LoVo (cell line): ENCODE measurements around the gene ALDH1A2.
"Not testable (repeated sequence)": the region's sequence is repeated elsewhere in the genome, so short reads cannot be mapped to it uniquely, and the experiment has no call there.

Experiments
- DNase-seq: peaks from one replicate; pipeline ENCODE4 v3.0.0-alpha.2; 2016; ENCODE audit warnings: low spot score

The ALDH1A2 gene

DNA sequence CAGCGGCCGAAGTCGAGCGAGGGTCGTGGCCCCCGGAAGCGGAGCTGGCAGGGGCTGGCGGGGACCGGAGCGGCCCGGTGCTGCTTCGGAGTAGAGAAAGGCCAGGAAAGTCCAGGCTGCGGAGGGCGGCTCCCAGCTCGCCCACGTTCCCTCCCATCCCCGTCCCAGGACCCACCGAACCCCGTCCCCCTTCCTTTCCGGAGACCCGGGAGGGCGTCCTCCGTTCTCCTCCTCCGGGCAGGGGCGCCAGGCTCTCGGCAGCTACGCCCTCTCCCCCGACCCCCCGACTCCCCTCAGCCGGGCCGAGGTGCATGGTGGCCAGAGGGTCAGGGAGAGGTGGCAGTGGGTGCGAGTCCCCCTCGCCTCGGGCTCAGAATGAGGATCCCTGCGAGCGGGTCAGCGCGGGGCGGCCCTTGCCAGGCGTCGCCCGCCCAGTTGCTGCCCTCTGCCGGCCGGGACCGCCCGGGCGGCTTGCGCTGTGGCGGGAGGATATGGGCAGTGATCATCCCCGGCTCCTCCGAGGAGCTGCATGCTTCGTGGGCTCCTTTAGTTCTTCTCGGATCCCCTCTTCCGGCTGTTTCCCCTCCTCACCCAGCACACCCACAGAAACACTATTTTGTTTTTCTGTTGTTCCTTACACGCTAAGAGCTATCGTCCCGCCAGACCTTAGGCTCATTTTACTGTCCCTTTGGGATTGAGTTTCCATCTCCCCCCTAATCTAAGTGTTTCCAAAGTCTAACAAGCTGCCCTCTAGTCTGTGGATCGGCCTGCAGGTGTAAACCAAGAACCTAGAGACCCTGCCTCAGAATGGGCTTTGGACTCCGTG, 744 bp upstream of the ALDH1A2 start:
- peak; percentile 32 for DNase-seq

DNA sequence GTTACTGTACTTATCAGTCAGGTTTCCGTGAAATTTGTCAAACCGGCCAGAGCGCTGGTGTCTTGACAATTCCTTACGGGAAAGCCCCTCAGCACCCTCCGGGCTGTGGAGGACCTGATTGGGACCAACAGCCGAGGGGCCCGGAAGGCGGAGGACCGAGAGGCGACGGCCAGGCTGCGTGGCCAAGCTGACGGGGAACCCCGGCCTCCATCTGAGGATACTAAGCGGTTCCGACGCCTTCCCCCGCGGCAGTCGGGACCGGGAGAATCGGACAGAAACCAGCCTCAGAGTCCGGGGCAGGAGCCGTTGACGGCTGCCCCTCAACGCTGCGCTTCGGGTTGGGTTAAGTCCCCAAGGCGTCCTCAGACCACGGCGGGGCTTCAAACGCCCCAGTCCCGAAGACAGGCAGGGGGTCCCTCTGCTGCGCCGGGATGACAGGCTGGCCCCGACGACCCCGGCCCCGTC, 499 bp downstream of the ALDH1A2 start:
- no peak for DNase-seq

GRCh38 chr15:58064082-58064979, 1.2 kb downstream of the ALDH1A2 start:
- DNase-seq = no peak

- DNase-seq = no peak
Measured at GRCh38 chr15:58063614-58064013, 1.9 kb downstream of the ALDH1A2 start.

- DNase-seq = no peak
Measured at GRCh38 chr15:58062983-58063382, 2.5 kb downstream of the ALDH1A2 start.

DNA sequence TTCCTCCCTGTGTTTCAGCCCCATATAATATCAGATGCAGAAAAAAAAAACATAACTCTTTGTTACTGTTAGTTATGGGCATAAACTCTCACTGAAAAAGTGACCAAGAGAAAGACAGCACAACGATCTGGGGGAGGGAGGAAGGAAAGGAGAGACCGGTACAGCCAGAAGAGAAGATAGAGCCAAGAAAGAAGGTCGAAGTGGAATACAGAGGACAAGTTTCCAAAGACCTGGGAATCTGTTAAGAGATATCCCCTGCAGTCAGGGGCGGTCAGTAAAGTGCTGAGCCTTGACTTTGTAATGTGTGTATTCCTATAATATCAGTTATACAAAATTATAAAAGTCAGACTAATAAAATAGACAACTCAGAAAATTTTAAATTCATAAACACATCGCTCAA, 3.3 kb downstream of the ALDH1A2 start:
- no peak for DNase-seq

GRCh38 chr15:58060575-58060974, 4.9 kb downstream of the ALDH1A2 start:
- no peak for DNase-seq

DNA sequence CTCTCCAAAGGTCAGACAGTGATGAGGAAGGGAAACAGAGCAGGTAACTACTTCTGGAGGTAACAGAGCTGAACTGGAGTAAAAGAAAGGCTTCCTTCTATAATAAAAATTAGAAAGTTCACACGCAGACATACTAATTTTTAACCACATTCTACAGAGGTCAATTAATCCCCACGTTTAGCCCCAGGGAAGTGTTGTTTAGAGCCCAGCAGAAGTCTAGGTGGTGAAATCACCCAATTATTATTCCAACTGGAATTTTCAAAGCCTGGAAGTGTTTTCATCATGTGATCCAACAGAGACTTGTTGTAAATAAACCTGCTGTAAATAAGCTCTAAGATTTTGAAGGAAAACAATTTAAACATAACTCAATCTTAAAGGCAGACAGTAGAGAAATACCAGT, 6.8 kb downstream of the ALDH1A2 start:
- no peak for DNase-seq

DNA sequence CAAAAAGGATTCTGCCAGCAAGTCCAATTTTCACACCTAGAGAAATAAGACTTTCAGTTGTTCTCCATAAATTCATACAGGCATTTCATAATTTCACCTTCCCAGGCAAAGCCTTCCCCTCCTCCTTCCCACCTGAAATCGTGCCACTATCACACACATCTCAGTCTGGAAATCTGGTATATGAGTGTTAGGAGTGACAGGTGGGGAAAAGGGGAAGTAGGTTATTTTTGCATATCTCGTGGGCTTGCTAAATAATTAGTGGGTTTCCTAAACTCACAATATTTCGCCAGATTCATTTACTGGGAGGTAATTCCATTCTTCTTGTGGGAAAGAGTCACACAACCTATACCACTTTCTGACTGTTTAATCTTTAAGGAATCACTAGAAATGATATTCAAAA, 7.4 kb downstream of the ALDH1A2 start:
- no peak for DNase-seq

DNA sequence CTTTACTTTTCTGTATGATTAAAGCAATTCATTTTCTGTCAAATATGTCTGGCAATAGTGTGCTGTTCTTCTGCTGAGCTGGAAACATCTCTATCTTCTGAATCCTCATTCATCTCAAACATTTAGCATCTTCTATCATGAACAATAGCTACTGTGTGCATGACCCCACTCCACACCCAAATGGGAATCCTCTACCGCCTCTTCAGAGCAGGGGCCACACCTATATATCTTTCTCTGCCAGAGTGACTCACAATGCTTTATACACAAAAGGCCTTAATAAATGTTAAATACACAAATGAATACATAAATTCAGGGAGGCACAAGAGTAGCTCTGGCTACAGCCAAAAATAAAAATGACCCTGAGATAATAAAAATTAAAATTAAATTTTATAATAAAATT, 8.0 kb downstream of the ALDH1A2 start:
- no peak for DNase-seq

GRCh38 chr15:58056015-58056414, 9.5 kb downstream of the ALDH1A2 start:
- no peak for DNase-seq

DNA sequence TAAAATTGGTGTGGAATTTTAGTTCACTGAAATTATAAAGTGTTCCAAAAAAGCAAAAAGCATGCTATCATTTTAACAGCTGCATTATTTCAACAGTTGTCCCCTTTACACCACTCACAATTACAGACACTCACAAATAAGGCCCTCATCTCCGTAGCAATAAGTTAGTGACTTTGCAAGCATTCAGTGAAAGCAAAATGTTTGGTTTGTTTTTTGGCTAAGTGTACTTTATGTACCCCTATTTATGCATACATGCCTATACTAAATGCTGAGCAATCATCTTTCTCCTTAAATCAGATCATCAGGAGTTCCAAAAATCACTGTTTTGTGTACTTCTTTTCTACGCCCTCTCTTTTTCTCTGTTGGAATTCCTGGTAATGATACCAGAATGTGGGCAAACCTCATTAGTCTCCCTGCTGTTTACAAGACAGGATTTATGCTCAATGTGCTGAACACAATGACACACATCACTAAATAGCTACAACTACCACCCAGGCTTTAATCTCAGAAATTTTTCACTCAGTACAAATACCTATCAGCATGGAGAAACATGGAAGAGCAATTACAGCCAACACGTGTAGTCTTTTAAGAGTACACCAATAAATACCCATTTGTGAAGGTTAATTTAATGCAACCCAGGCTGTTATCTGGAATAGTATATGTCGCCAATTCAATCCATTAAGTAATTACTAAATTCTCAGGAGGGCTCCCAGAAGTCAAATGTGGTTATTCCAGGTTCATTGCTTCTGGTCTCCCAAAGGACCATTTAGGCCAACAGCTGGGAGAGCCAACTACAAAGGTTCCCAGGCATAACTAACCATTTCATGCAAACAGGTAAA, 12.0 kb downstream of the ALDH1A2 start:
- DNase-seq = no peak

- DNase-seq = no peak
Measured at GRCh38 chr15:58052334-58052733, 13.2 kb downstream of the ALDH1A2 start.

GRCh38 chr15:58049520-58050227, 15.8 kb downstream of the ALDH1A2 start:
- no peak for DNase-seq

- no peak for DNase-seq
Measured at GRCh38 chr15:58048261-58048660, 17.2 kb downstream of the ALDH1A2 start.

- DNase-seq = no peak
Measured at GRCh38 chr15:58047149-58047548, 18.4 kb downstream of the ALDH1A2 start.

GRCh38 chr15:58046467-58046866, 19.0 kb downstream of the ALDH1A2 start:
- no peak for DNase-seq

DNA sequence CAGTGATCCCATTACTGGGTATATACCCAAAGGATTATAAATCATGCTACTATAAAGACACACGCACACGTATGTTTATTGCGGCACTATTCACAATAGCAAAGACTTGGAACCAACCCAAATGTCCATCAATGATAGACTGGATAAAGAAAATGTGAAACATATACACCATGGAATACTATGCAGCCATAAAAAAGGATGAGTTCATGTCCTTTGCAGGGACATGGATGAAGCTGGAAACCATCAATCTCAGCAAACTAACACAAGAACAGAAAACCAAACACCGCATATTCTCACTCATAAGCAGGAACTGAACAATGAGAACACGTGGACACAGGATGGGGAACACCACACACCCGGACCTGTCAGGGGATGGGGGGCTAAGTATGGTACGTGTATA, 20.1 kb downstream of the ALDH1A2 start:
- not testable (repeated sequence) for DNase-seq

GRCh38 chr15:58044551-58044950, 21.0 kb downstream of the ALDH1A2 start:
- DNase-seq = no peak

- DNase-seq = peak; percentile 46
Measured at GRCh38 chr15:58043192-58043903, 22.2 kb downstream of the ALDH1A2 start.

- DNase-seq = no peak
Measured at GRCh38 chr15:58042006-58042405, 23.5 kb downstream of the ALDH1A2 start.
